HepG2 (cell line): ENCODE results near the gene ATPAF1.

Experiments used
- ELF4 ChIP-seq: sonication (generic); formaldehyde crosslinking; IDR thresholded peaks from 2 replicates; pipeline ENCODE4 v1.5.0; 2020; ENCODE audit warnings: missing genetic modification reagents, mild to moderate bottlenecking, moderate library complexity, borderline replicate concordance
- EP300 ChIP-seq, 3 experiments: sonication (generic) in 1 of 3; formaldehyde crosslinking in 1 of 3; IDR thresholded peaks; 2 replicates each; pipeline versions ENCODE4 v1.5.1 to v1.6.1; 2011 to 2020; ENCODE audit warnings: low read depth in 2 of 3, low read length in 2 of 3, borderline replicate concordance in 1 of 3, improper control_type of control experiment in 1 of 3, mild to moderate bottlenecking in 1 of 3, missing genetic modification reagents in 1 of 3, moderate library complexity in 1 of 3
- POLR2A ChIP-seq, 2 experiments: IDR thresholded peaks; 2 replicates each; pipeline ENCODE4 v1.6.1; 2011; ENCODE audit warnings: low read depth in 2 of 2, low read length in 2 of 2, mild to moderate bottlenecking in 1 of 2, moderate library complexity in 1 of 2; ENCODE audit not compliant: insufficient read depth in 1 of 2
- RBM22 ChIP-seq: fragments of 200-400 bp; formaldehyde crosslinking; optimal IDR thresholded peaks from 2 replicates; pipeline ENCODE3; 2017; ENCODE audit warnings: mild to moderate bottlenecking, low read length, moderate library complexity
- SALL1 ChIP-seq: sonication (generic); formaldehyde crosslinking; IDR thresholded peaks from 2 replicates; pipeline ENCODE4 v1.8.0; 2022; ENCODE audit warnings: mild to moderate bottlenecking, missing genetic modification reagents
- SRSF4 ChIP-seq: fragments of 200-400 bp; formaldehyde crosslinking; IDR thresholded peaks from one replicate; pipeline ENCODE4 v1.6.1; 2018; ENCODE audit warnings: mild to moderate bottlenecking, low read depth, low read length, moderate library complexity; ENCODE audit not compliant: poor library complexity, severe bottlenecking
- ZNF281 ChIP-seq: sonication (generic); formaldehyde crosslinking; IDR thresholded peaks from 2 replicates; pipeline ENCODE4 v1.4.0; 2020; ENCODE audit warnings: missing genetic modification reagents, borderline replicate concordance
- ZNF503 ChIP-seq: sonication (generic); formaldehyde crosslinking; IDR thresholded peaks from 2 replicates; pipeline ENCODE4 v1.4.0; 2020; ENCODE audit warnings: missing genetic modification reagents
- TF ChIP-seq, protein P1 (sequence below): sonication (generic); formaldehyde crosslinking; IDR thresholded peaks from 2 replicates; pipeline ENCODE4 v1.5.0; 2020; ENCODE audit warnings: mild to moderate bottlenecking, missing genetic modification reagents, moderate library complexity
- TF ChIP-seq, protein P2 (sequence below), 2 experiments: IDR thresholded peaks; 2 replicates each; pipeline ENCODE4 v1.6.1; 2011 to 2012; ENCODE audit warnings: low read length in 2 of 2, borderline replicate concordance in 1 of 2, low read depth in 1 of 2, mild to moderate bottlenecking in 1 of 2, moderate library complexity in 1 of 2

DNA sequence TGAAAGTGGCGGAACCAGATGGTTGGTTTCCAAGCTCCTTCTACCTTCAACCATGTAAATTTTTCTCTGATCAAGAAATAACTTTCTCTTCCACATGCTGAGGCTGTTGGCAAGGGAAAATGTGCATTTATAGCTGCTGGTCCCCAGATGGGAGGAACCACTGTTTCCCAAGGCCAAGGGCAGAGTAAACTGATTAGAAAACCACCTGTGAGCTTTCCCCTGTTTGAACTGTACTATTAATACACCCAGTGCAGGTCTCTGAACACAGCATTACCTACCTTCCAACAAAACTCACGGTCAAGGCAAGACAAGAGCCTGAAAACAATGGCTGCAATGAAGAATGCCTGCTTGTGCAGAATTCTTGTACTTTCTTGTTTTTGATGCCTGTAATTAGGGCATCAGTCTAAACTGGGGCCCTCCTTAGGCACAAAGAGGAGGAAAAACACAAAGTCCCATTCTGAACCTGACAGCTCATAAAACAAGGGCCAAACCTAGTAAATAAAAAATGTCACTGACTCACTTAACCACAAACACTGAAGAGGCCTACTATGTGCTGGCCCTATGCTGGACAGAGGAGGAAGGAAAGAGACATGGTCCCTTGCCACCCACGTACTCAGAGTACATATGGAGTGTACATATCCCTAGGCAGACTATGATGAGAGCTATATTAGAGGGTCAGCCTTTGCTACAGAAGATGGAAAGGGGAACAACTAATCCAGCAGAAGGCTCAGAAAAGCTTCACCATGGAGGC lies 66.7 kb downstream of the ATPAF1 start:
- TF ChIP-seq SALL1 (CRISPR knock-in tag), result no peak
- TF ChIP-seq, protein P1, sequence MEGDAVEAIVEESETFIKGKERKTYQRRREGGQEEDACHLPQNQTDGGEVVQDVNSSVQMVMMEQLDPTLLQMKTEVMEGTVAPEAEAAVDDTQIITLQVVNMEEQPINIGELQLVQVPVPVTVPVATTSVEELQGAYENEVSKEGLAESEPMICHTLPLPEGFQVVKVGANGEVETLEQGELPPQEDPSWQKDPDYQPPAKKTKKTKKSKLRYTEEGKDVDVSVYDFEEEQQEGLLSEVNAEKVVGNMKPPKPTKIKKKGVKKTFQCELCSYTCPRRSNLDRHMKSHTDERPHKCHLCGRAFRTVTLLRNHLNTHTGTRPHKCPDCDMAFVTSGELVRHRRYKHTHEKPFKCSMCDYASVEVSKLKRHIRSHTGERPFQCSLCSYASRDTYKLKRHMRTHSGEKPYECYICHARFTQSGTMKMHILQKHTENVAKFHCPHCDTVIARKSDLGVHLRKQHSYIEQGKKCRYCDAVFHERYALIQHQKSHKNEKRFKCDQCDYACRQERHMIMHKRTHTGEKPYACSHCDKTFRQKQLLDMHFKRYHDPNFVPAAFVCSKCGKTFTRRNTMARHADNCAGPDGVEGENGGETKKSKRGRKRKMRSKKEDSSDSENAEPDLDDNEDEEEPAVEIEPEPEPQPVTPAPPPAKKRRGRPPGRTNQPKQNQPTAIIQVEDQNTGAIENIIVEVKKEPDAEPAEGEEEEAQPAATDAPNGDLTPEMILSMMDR (CRISPR knock-in tag), result no peak
- TF ChIP-seq SRSF4, result no peak
- no peak for TF ChIP-seq EP300 (IDR thresholded peaks at IDR 0.05; ENCODE audit: low read depth in 2 of 2, low read length in 2 of 2)
- TF ChIP-seq EP300 (CRISPR knock-in tag; IDR thresholded peaks at IDR 0.05; ENCODE audit: borderline replicate concordance), result no peak
- TF ChIP-seq POLR2A (IDR thresholded peaks at IDR 0.05; ENCODE audit: insufficient read depth in 1 of 2, low read depth in 2 of 2, low read length in 2 of 2), result no peak
- no peak for TF ChIP-seq RBM22
- no peak for TF ChIP-seq ELF4 (CRISPR knock-in tag)
- no peak for TF ChIP-seq ZNF281 (CRISPR knock-in tag)
- no peak for TF ChIP-seq ZNF503 (CRISPR knock-in tag)
- TF ChIP-seq, protein P2, sequence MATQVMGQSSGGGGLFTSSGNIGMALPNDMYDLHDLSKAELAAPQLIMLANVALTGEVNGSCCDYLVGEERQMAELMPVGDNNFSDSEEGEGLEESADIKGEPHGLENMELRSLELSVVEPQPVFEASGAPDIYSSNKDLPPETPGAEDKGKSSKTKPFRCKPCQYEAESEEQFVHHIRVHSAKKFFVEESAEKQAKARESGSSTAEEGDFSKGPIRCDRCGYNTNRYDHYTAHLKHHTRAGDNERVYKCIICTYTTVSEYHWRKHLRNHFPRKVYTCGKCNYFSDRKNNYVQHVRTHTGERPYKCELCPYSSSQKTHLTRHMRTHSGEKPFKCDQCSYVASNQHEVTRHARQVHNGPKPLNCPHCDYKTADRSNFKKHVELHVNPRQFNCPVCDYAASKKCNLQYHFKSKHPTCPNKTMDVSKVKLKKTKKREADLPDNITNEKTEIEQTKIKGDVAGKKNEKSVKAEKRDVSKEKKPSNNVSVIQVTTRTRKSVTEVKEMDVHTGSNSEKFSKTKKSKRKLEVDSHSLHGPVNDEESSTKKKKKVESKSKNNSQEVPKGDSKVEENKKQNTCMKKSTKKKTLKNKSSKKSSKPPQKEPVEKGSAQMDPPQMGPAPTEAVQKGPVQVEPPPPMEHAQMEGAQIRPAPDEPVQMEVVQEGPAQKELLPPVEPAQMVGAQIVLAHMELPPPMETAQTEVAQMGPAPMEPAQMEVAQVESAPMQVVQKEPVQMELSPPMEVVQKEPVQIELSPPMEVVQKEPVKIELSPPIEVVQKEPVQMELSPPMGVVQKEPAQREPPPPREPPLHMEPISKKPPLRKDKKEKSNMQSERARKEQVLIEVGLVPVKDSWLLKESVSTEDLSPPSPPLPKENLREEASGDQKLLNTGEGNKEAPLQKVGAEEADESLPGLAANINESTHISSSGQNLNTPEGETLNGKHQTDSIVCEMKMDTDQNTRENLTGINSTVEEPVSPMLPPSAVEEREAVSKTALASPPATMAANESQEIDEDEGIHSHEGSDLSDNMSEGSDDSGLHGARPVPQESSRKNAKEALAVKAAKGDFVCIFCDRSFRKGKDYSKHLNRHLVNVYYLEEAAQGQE (IDR thresholded peaks at IDR 0.05; ENCODE audit: borderline replicate concordance in 1 of 2, low read depth in 1 of 2, low read length in 2 of 2), result no peak
